C1 segment of cervical spinal cord (tissue), 14 donors: Measurements from ENCODE around the gene SULT1C3.

ENCODE experiments used
- DNase-seq, 14 donors: peaks; one replicate each; lab custom pipeline; 2025; lab: John Stamatoyannopoulos, UW

Gene SULT1C3

DNA sequence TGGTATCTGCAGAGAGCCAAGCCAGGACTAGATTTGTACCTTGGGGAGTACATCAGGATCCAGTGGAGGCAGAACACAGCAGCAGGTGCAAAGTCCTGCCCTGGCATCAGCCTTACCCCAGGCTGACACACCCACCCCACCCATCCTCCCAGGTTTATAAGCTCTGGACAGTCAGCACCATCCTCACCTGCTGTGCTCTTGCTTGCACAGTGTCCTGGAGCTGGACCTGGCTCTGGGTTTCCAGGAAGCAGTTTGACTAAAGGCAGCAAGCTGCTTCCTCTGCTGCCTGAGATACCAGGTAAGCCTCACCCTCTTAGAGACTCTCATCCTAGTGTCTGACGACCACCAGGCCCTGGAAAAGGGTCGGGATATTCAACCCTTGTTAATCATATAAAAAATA lies at the start of gene SULT1C3:
SULT1C3 (plus strand) TSS at position 183 of the 400 bp plus-strand sequence. CDS start 7,227 bp downstream, outside the sequence.
- no peak for DNase-seq

DNA sequence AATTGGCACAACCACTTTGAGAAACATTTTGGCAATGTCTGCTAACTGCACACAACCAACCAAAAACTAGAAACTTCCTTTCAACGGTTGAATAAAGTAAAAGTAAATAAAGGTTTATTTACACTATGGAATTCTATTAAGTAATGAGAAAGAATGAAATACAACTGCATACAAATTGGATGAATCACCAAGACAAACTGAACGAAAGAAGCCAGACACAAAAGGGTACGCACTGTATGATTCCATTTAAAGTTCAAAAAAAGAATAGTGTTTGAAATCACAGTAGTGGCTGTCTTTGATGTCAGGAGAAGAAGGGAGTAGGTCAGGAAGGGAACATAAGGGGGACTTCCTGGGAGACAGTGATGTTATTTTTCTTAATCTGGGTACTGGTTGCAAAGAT lies 46.5 kb upstream of the SULT1C3 start:
- DNase-seq, result no peak

DNA sequence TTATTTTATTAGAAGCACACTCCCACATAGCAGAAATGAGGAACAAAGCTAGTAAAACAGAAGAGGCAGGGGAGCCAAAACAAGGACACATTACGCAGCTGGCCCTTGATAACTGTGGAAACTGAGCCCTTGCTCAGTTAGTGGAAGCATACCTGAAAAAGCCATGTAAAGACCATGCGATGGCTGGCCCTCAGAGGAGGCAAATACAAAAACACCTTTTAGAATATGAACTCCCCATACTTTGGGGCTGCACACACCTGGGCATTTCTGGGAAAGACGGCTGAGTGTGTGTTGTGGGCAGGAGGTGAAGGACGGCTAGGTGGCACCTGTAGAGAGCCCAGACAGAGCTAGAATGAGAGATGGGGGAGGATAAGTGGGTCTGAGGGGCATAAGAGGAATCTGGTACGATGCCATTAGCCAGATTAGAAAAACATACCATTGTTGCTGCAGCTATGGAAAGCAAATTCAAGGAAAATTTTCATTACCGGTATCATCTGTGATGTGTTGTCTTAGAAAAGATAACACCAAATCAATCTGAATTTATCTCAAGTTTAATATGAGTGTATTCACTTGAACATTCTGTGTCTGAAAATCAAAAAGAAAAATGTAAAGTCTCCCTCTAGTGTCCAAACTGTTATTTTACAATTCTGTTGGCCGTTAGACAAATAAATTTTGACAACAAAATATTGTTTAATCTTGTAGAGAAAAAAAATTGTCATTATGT lies 45.2 kb upstream of the SULT1C3 start:
- no peak for DNase-seq

DNA sequence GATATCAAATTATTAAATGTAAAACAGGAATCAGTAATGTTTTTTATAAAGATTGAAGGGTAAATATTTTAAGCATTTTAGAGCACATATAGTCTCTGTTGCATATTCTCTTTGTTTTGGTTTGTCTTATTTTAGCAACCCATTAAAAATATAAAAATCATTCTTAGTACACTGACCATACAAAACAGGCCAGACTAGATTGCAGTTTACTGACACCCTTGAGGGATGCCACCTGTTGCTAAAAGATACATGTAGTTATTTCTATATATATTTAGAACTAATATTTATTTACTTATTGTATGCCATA lies 44.7 kb upstream of the SULT1C3 start:
- no peak for DNase-seq

DNA sequence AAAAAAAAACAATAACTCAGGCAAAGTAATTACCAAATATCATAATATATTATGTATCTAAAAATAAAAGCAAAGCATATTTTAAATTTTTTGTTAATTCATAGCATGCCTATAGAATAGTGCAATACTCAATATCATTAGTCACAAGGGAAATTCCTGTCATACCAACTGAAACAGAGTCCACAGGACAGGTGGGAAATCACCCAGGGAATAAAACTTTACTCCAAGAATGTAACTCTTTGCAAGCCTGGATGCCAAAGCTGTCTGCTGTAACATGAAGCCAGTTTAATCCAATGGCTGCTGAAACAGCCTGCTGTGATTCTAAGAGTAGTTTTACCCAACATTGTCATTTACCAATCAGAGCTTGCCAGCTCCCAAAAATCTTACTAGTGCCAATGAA lies 40.0 kb upstream of the SULT1C3 start:
- no peak for DNase-seq

DNA sequence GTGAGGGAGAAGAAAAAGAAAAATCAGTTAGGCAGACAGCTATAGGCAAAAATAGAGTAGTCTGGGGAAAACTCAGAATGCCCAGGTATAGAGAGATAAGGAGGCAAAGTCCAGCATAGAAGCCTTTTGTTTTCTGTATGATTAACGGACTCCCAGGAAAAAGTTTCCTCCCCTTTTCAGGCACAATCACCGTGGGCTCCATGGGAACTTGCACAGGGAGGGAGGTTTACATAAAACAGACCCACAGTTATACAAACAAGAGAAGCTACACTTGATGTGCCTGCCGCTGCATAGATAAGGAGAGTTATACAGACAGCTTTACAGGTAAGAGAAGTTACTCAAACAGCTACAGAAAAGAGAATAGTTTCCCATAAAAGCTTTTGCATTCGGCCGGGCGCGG lies 39.2 kb upstream of the SULT1C3 start:
- DNase-seq, result no peak

DNA sequence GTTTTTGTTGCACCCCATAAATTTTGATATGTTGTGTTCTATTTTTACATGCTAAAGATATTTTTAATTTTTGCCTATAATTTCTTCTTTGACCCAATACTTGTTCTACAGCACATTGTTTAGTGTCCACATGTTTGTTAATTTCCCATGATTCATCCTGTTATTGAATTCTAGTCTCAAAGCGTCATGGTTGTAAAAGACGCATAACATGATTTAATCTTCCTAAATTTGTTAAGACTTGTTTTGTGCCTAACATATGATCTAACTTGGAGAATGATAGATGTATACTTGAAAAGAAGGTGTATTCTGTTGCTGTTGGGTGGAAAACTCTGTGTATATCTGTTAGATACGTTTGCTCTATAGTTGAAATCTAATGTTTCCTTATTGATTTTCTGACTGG lies 27.1 kb upstream of the SULT1C3 start:
- DNase-seq, result no peak

DNA sequence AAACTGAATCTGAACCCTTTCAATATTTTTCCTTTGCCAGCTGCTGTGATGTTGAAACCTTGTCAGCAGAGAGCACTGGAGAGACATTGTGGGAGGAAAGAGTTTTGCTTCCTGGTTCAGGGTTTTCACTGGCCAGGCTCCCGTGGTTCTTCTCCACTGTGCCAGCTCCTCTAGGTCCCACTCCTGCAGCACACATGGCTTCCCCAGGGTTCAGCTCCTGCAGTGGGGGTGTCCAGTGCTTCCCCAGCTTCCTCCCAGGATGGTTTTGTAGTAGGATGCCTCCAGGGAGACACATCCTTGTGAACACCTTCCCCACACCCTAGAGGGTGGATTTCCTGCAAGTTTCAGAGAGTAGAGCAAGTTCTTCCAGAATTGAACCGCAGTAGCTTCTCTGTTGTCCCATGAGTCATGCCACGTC lies 24.0 kb upstream of the SULT1C3 start:
- peak in 3 of 14 donors; percentile 3 to 5 (median 4) for DNase-seq

DNA sequence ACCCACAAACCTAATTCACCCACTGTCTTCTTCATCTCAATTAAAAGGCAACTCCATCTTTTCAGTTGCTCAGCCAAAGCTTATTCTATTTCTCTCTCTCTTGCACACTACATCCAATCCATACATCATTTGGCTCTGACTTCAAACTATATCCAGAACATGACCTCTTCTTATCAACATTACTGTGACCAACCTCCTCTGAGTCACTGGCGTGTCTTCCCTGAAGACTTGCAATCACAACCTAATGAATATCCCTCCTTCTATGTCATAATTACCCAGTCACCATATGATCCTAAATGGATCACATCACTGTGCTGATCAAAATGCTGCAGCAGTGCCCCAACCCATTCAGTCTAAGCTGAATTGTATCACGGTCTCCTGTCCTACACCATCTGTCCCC lies 22.6 kb upstream of the SULT1C3 start:
- DNase-seq, result no peak

DNA sequence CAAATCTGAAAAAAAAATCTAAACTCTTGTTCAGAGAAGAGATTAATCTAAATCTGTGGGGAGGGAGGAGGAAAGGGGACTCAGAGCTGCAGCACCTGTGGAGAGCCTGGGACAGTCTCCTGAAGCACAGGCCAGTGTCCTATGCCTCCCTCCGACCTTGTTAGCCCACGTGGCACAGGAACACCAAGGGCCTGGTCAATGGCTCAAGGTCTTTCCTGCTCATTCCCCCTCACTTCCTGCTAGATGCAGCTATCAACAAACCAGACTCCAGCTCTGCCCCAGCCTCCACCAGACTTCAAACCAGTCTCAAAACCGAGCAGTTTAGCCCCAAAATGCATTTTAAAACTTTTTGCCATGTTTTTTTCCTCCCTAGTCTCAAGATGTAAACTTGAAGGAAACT lies 20.1 kb upstream of the SULT1C3 start:
- no peak for DNase-seq

DNA sequence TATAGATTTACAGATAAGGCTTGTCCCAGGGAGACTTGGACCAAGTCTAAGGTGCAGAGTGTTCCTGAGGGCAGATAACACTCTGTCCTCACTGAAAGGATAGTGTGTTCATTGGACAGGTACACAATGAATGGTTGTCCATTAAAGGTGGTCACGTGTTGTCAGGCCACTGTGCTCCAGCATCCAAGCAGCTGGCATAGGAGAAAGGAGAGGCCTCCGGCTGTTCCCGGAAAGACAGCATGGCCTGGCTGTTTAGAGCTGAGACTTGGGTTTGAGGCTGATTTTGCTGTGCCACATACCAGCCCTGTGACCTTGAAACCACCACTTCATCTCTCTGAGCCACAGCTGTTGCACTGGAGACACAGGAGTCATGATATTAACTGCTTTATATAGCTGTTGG lies 19.6 kb upstream of the SULT1C3 start:
- DNase-seq, result no peak

DNA sequence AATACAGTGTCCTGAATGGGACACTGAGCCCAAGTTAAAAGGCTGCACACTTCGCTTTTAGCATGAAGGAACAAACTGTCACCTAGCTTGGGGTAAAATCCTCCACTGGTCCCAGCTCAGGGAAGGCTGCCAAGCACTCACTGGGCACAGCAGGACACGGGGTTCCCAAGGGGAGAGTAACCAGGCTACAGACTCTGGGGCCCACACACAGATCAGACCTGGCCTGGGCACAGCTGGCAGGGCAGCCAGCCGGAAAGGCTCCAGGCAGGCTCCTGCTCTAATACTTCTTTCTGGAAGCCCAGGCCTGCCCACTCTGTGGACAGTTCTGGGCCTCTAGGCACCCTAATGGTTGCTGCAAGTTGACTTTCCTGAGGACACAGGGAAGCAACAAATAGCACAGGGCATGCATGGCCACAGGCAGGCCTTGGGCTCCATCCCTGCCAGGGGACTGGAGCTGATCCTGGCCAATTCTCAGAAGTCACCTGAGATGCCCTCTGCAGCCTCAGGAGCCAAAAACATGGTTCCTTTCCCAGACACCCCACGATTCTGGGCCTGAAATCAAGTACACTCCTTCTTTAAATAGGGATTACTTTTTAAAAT lies 18.7 kb upstream of the SULT1C3 start:
- DNase-seq, result peak in 9 of 14 donors; percentile 1 to 79 (median 56)

DNA sequence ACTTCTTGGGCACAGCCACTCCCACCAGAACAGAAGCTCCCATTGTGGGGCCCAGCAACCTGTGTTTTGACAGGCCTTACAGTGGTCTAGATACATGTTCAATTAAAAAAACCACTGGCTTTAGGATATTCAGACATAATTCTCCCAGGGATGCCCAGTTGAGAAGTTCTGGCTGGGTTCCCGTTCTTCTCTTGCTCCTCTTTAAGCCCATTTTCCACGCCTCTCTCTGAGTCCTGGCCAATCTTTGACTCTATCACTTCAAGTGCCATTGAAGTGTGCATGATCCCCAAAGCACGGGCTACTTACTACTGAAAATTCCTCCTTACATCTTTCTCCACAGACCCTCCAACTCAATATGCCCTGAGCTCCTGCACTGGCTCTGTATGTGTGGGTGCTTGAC lies 17.5 kb upstream of the SULT1C3 start:
- no peak for DNase-seq

DNA sequence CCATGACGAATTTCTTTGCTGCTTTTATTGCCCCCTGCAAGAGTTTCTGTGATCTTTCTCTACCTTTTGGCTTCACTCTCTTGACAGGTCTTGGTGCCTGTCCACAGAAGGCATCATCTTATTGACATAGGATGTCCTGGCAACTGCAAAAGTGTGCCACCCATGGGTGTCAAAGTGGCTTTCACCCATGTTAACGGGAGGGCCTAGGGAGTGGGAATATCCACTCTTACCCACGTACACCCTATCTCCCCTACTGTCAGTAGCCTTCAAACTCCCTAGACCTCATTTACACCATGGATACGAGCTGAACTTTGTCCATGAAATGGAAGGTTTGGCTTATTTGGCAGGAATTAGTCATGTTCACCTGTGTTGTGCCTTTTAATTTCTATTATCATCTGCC lies 16.2 kb upstream of the SULT1C3 start:
- DNase-seq, result no peak

DNA sequence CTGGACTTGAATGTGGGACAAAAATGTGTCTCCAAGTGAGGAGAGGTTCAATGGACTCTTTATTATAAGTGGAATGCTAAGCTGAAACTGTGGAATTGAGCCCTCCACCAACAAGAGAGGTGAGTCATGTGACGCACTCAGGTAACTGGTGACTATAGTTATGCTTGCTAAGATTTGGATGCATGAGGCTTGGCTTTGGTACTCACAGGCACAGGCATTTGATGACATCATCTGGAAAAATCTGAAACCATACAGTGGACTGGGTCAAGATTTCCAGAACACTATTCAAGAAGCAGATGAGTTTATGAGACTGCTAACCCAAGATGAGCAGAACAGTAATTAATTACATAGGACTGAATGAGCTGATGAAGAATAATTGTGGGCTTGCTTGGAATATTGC lies 15.7 kb upstream of the SULT1C3 start:
- DNase-seq, result no peak

DNA sequence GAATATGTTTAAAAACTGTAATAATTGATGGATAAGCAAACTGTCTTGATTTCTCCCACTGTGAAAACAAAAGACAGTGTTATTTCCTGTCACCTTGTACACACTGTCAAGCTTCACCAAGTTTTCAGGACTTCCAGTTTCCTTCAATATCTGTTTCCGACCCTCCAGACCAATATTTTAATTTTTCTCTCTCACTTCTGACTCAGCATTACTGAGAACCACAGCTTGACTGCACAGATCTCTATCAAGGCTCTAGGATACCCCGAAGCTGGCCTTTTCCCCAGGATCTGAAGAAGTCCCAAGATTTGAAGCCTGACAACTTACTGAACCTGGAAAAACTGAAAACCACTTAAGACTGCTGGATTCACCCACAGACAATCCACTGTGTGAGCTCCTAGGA lies 13.2 kb upstream of the SULT1C3 start:
- DNase-seq, result no peak

DNA sequence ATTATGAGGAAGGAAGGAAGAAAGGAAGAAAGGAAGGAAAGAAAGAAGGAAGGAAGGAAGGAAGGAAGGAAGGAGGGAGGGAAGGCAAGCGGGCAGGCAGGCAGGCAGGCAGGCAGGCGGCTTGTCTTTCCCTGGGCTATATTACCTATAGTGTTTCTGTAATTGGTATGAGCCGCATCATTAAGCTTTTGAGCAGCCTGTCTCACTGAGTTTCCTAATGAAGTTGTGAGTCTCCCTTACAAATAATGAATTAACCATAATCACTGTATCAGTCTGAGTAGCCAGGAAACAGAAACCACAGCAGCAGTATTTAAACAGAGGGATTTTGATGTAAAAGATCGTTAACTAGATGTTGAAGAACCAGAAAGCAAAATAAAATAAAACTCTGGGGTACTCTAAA lies 11.8 kb upstream of the SULT1C3 start:
- no peak for DNase-seq

DNA sequence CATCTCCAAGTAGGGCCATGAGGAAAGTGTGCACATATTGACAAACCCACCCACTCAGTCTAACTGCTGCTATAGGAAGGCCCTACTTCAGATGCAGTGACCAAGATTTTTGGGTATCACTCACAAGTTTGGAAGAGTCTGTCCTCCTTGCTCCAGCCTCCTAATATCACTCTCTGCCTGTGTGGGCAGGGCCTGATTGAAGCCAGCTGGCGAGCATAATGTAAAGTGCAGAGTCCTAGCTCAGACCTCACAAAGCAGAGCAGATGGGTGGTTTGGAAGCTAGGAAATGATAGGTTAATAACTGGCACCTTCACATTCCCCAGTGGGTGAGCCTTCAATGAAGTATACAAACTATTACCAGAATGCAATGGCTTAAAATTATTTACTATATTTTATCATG lies 11.2 kb upstream of the SULT1C3 start:
- DNase-seq, result no peak

DNA sequence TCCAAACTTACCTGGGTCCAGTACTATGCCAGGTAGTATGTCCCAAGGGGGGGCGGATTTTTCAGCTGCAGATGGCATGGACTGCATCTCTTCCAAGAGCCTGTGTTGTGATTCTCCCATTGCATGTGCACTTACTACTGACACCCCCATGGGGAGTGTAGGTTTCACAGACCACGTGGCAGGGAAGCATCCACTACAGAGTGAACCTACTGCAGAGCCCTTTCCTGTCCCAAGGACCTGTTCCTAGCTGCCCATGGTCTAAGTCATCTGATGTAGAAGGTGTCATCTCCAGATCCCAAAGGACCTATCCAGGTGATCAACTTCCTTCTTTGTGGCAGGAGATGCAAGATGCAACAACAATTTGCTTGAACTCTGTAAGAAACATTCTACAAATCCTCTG lies 9.9 kb upstream of the SULT1C3 start:
- no peak for DNase-seq

DNA sequence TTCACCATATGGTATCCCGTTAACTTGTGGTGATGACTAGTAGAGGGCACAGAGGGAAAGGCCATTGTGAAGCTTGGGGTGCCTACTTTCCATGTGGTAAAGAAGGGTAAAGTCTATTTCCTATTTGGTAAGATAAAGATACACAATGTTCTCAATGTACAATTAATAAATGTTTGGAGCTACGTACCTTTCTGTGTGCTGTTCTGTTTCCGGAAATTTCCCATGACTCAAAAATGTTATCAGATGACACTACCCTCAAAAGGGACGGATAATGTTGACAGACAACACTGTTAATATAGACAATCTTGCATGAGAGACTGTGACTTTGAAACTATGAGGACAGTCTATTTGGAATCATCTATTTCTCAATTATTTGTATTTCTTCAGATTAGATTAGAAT lies 4.2 kb upstream of the SULT1C3 start:
- DNase-seq, result no peak

DNA sequence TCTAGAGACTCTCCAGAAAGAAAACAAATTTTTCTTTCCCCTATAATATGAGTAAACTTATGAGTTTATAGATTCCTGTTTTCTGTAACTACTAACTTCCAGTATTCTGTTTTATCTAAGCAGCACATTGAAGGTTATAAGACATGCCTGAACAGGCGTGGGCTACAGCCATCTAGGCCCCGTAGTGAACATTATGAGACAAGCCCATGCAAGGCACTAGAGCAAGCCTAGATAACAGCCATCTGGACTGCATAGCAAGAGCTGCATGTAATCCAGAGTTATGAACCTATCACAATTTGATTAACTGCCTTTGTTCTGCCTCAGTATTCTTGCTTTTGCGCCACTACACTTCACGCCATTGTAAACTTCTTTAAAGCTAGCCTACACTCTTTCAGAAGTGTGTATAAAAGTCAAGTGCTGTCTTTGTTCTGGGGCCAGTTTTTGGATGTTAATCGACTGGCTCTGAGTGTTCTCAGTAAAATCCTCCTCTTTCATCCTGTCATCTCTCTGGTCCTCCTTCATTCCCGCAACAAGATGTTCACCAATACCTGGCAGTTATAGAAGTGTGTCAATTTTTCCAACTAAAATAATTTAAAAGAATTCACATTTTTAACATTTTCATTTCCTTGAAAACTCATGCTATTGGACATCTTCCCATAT lies 3.0 kb upstream of the SULT1C3 start:
- DNase-seq, result no peak

DNA sequence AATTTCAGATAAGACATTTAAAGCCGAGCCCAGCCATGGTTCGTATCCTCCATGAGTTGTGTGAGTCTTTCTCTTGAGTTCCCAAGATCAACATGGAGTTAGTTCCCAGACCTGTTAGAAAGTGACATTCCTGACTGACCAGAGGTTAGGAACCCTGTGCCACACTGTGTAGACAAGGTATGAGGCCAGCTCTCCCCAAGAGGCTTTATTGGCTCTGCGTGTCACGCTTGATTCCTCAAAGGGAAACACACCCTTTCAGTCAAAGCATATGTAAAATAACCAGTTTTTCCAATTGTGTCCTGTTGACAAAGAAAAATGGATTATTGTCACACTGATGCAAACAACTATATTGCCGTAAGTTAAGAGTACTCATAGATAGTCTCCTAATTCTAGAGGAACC lies 1.2 kb downstream of the SULT1C3 start:
- DNase-seq, result no peak

DNA sequence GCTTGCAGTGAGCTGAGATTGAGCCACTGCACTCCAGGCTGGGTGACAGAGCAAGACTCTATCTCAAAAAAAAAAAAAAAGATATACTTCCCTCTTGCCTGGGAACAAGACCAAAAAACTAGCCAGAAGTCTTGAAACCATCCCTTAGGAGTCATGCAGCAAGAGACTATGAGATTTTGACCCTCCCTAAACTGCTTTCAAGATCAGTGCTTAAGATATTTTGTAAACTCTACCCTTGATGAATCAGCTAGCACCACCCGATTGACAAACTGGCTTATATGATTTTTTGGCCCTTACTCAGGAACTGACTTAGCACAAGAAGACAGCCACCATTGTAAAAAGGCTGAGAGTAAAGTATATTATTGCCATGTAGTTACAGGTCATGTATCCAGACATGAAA lies 3.8 kb downstream of the SULT1C3 start:
- no peak for DNase-seq
